ENCODE data around the gene CDH13.
A peak's percentile ranks its signal among the peaks of the same experiment; 100 is the strongest.

Gene CDH13

GRCh38 chr16:83802554-83803205 is 1175.9 kb downstream of the CDH13 start:
- no peak for DNase-seq

GRCh38 chr16:83803811-83804210 is 1177.0 kb downstream of the CDH13 start:
- DNase-seq: no peak

- no peak for DNase-seq
Measured at GRCh38 chr16:83804366-83804765, 1177.6 kb downstream of the CDH13 start.

GRCh38 chr16:83806036-83806435 is 1179.3 kb downstream of the CDH13 start:
- no peak for DNase-seq

GRCh38 chr16:83806731-83807130 is 1180.0 kb downstream of the CDH13 start:
- DNase-seq: no peak

GRCh38 chr16:83807327-83807709 is 1180.5 kb downstream of the CDH13 start:
- DNase-seq: no peak

GRCh38 chr16:83807710-83808572 is 1181.2 kb downstream of the CDH13 start, which contains the start of gene HSBP1:
HSBP1 (plus strand) TSS chr16:83807978; CDS start chr16:83808077, 99 bp downstream.
- DNase-seq: peak; percentile 94

GRCh38 chr16:83808573-83809014 is 1181.8 kb downstream of the CDH13 start:
- DNase-seq: no peak

GRCh38 chr16:83809092-83809491 is 1182.3 kb downstream of the CDH13 start:
- no peak for DNase-seq

GRCh38 chr16:83810901-83811300 is 1184.1 kb downstream of the CDH13 start:
- DNase-seq: no peak

GRCh38 chr16:83813823-83814658 is 1187.3 kb downstream of the CDH13 start:
- no peak for DNase-seq

GRCh38 chr16:83814659-83814985 is 1187.9 kb downstream of the CDH13 start:
- DNase-seq: no peak

GRCh38 chr16:83817022-83817421 is 1190.3 kb downstream of the CDH13 start:
- DNase-seq: no peak

- DNase-seq: no peak
Measured at GRCh38 chr16:83818276-83818675, 1191.5 kb downstream of the CDH13 start.

GRCh38 chr16:83819361-83819760 is 1192.6 kb downstream of the CDH13 start:
- DNase-seq: no peak

GRCh38 chr16:83826146-83826913 is 1199.6 kb downstream of the CDH13 start:
- DNase-seq: peak; percentile 76

GRCh38 chr16:83830091-83830768 is 1203.5 kb downstream of the CDH13 start:
- DNase-seq: no peak

- no peak for DNase-seq
Measured at GRCh38 chr16:83830769-83831455, 1204.1 kb downstream of the CDH13 start.

- DNase-seq: no peak
Measured at GRCh38 chr16:83831456-83831987, 1204.8 kb downstream of the CDH13 start.

GRCh38 chr16:83833921-83834320 is 1207.2 kb downstream of the CDH13 start:
- DNase-seq: no peak
